Transverse colon (tissue), 4 donors: ENCODE results near the gene NSMF. TPM values are rescaled to one million over a fixed set of nuclear protein-coding genes. Genes with fewer than 3 reads are reported as not detected.

ENCODE experiments used
- DNase-seq: peaks from one replicate; pipeline ENCODE4 v3.0.0-alpha.2; 2019
- H3K27ac ChIP-seq, 4 donors: fragments of 200-600 bp; sonication (generic); 2 replicates each; pipeline ENCODE4 v1.5.1; 2016 to 2018; ENCODE audit warnings: inconsistent platforms in 4 of 4
- H3K27me3 ChIP-seq: fragments of 200-600 bp; sonication (generic); 2 replicates; pipeline ENCODE4 v1.5.1; 2017; ENCODE audit warnings: inconsistent platforms
- H3K36me3 ChIP-seq, 4 donors: fragments of 200-600 bp; sonication (generic); 2 replicates each; pipeline ENCODE4 v1.5.1; 2017 to 2019; ENCODE audit warnings: inconsistent platforms in 4 of 4
- H3K4me1 ChIP-seq, 4 donors: fragments of 200-600 bp; sonication (generic); 2 replicates each; pipeline ENCODE4 v1.5.1; 2017 to 2020; ENCODE audit warnings: inconsistent platforms in 4 of 4
- H3K4me3 ChIP-seq, 4 donors: fragments of 200-600 bp; sonication (generic); 1 replicate in 1 of 4; 2 replicates in 3 of 4; pipeline versions ENCODE4 v1.5.1 to v1.6.1; 2017 to 2019; ENCODE audit warnings: inconsistent platforms in 4 of 4
- H3K9me3 ChIP-seq, 2 donors: fragments of 200-600 bp; sonication (generic); 2 replicates each; pipeline ENCODE4 v1.5.1; 2017 to 2019; ENCODE audit warnings: inconsistent platforms in 2 of 2
- CTCF ChIP-seq, 5 experiments: fragments of 200-600 bp in 3 of 5; fragments of 450-650 bp in 2 of 5; sonication (generic) in 3 of 5; IDR thresholded peaks; 1 replicate in 2 of 5; 2 replicates in 3 of 5; pipeline ENCODE4 v1.5.1; 2016 to 2017; ENCODE audit warnings: antibody characterized with exemption in 5 of 5, inconsistent platforms in 3 of 5, mild to moderate bottlenecking in 2 of 5, moderate library complexity in 1 of 5
- EP300 ChIP-seq: sonication (generic); formaldehyde crosslinking; IDR thresholded peaks from one replicate; pipeline ENCODE4 v1.6.1; 2017; ENCODE audit warnings: antibody characterized with exemption, low read depth
- POLR2A ChIP-seq: fragments of 450-650 bp; IDR thresholded peaks from one replicate; pipeline ENCODE4 v1.6.1; 2016; ENCODE audit warnings: antibody characterized with exemption, mild to moderate bottlenecking, moderate library complexity
- POLR2AphosphoS5 ChIP-seq, 3 donors: sonication (generic); formaldehyde crosslinking; IDR thresholded peaks; one replicate each; pipeline ENCODE4 v1.6.1; 2016; ENCODE audit warnings: antibody characterized with exemption in 3 of 3
- whole genome bisulfite sequencing, 2 donors: methylation state at CpG; one replicate each; pipeline ENCODE4 v1.1.5; 2018; ENCODE audit warnings: low coverage in 1 of 2; 5-methylcytosine and 5-hydroxymethylcytosine counted together
- in situ Hi-C, 4 donors: fragments of 200-750 bp; cut with MboI; loops; one replicate each; pipeline versions ENCODE4 v1.15.0 to v1.15.1; 2017; ENCODE audit warnings: low sequenced_read_pairs in 3 of 4, low pct_ligation_motif_present in 1 of 4, low pct_unique_long_range_greater_than_20kb in 1 of 4
- intact Hi-C: fragments of 100-400 bp; cut with DNase I; formaldehyde crosslinking; loops from one replicate; pipeline ENCODE4 v1.15.1; 2023; ENCODE audit warnings: low total_unique reads
- total RNA-seq, 4 donors: library from RNA; depleted of rRNA; stranded (reverse); fragments of >200 nt; gene quantifications; one replicate each; pipeline ENCODE4 v1.1.0, GENCODE V29; 2016

The NSMF gene
- total RNA-seq, 4 donors from 2014 or later, result 44.6 to 130 (median 55.2) TPM

GRCh38 chr9:137504432-137504777, 45.3 kb upstream of the NSMF start:
- intact Hi-C loops, result no loop called here
- TF ChIP-seq CTCF (IDR thresholded peaks at IDR 0.05) (no peak), EP300 (no peak), POLR2A (no peak), POLR2AphosphoS5 (IDR thresholded peaks at IDR 0.05) (no peak)
- Histone ChIP-seq H3K4me1 (no peaks in the 10 kb centered on the region), H3K36me3 (no peaks in the 10 kb centered on the region), H3K27ac (no peak overlapping the region), H3K4me3 (no peak overlapping the region), H3K9me3 (no peaks in the 10 kb centered on the region), H3K27me3 (no peaks in the 10 kb centered on the region)
- no peak for DNase-seq
- 77 to 87% methylated on average over 5 to 7 of the region's 7 CpGs for WGBS, 2 donors
- in situ Hi-C loops, result no loop called here

- H3K27me3 ChIP-seq, result no peaks in the 10 kb centered on the region
- intact Hi-C loops, result no loop called here
- H3K4me1 ChIP-seq, result no peaks in the 10 kb centered on the region
- 86% methylated on average over 32 of the region's 36 CpGs; no CpG with 5 or more reads in 1 of the 2 donors for WGBS, 2 donors
- no peaks in the 10 kb centered on the region for H3K36me3 ChIP-seq
- H3K9me3 ChIP-seq, result no peaks in the 10 kb centered on the region
- in situ Hi-C loops, result no loop called here
- TF ChIP-seq POLR2A, result no peak
- TF ChIP-seq EP300, result no peak
- no peak for TF ChIP-seq POLR2AphosphoS5 (IDR thresholded peaks at IDR 0.05)
- TF ChIP-seq CTCF (IDR thresholded peaks at IDR 0.05), result no peak
- DNase-seq, result no peak
- no peak overlapping the region for H3K4me3 ChIP-seq
- no peak overlapping the region for H3K27ac ChIP-seq
Measured at GRCh38 chr9:137502008-137502911, 43.1 kb upstream of the NSMF start.

- H3K27ac ChIP-seq, result no peak overlapping the region
- in situ Hi-C loops (no loop called here), intact Hi-C loops (no loop called here)
- no peak for TF ChIP-seq POLR2A
- TF ChIP-seq CTCF (IDR thresholded peaks at IDR 0.05), result no peak
- TF ChIP-seq POLR2AphosphoS5 (IDR thresholded peaks at IDR 0.05), result no peak
- no peak for TF ChIP-seq EP300
- no peak for DNase-seq
- no peaks in the 10 kb centered on the region for H3K4me1 ChIP-seq
- H3K4me3 ChIP-seq, result no peak overlapping the region
- 89% methylated on average over 10 of the region's 12 CpGs; no CpG with 5 or more reads in 1 of the 2 donors for WGBS, 2 donors
- H3K36me3 ChIP-seq, result no peaks in the 10 kb centered on the region
- no peaks in the 10 kb centered on the region for H3K27me3 ChIP-seq
- H3K9me3 ChIP-seq, result no peaks in the 10 kb centered on the region
Measured at GRCh38 chr9:137501457-137501856, 42.3 kb upstream of the NSMF start.

- no peak for TF ChIP-seq POLR2AphosphoS5 (IDR thresholded peaks at IDR 0.05)
- no peak for TF ChIP-seq EP300
- TF ChIP-seq CTCF (IDR thresholded peaks at IDR 0.05), result no peak
- TF ChIP-seq POLR2A, result no peak
- intact Hi-C loops (no loop called here), in situ Hi-C loops (no loop called here)
- Histone ChIP-seq H3K4me1 (no peaks in the 10 kb centered on the region), H3K36me3 (no peaks in the 10 kb centered on the region), H3K9me3 (no peaks in the 10 kb centered on the region), H3K4me3 (no peak overlapping the region), H3K27ac (no peak overlapping the region), H3K27me3 (no peaks in the 10 kb centered on the region)
- no peak for DNase-seq
- 91% methylated on average over 35 of the region's 45 CpGs; no CpG with 5 or more reads in 1 of the 2 donors for WGBS, 2 donors
Measured at GRCh38 chr9:137500666-137501397, 41.7 kb upstream of the NSMF start.
